HG02852 (cell line): ENCODE data around the gene NOS2.
"Not testable (repeated sequence)": the region's sequence is repeated elsewhere in the genome, so short reads cannot be mapped to it uniquely, and the experiment has no call there.

Experiments
- ATAC-seq: cut with Tn5 transposase; IDR thresholded peaks from one replicate; pipeline ENCODE4 v1.9.1; 2021; ENCODE audit warnings: mild to moderate bottlenecking, moderate library complexity; ENCODE audit not compliant: unreplicated experiment

Gene NOS2

DNA sequence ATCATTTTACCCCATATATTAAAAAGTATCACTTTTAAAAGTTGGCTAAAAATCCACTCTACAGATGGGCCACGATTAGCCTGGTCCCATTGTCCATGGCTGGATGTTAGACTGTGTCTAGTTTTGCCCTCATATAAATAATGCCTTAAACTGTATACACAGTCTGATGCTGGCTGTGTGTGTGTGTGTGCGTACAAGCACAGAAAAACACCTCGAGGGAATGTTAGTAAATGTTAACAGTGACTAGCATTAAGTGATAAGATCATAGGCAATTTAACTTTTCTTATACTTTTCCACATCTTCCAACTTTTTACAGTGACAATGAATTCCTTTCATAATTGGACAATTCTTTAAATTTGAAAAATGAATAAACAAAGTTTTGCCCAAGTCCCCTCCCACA is 8.2 kb downstream of the NOS2 start:
- ATAC-seq: no peak

- ATAC-seq: no peak
Measured at GRCh38 chr17:27788919-27789318, 11.4 kb downstream of the NOS2 start.

DNA sequence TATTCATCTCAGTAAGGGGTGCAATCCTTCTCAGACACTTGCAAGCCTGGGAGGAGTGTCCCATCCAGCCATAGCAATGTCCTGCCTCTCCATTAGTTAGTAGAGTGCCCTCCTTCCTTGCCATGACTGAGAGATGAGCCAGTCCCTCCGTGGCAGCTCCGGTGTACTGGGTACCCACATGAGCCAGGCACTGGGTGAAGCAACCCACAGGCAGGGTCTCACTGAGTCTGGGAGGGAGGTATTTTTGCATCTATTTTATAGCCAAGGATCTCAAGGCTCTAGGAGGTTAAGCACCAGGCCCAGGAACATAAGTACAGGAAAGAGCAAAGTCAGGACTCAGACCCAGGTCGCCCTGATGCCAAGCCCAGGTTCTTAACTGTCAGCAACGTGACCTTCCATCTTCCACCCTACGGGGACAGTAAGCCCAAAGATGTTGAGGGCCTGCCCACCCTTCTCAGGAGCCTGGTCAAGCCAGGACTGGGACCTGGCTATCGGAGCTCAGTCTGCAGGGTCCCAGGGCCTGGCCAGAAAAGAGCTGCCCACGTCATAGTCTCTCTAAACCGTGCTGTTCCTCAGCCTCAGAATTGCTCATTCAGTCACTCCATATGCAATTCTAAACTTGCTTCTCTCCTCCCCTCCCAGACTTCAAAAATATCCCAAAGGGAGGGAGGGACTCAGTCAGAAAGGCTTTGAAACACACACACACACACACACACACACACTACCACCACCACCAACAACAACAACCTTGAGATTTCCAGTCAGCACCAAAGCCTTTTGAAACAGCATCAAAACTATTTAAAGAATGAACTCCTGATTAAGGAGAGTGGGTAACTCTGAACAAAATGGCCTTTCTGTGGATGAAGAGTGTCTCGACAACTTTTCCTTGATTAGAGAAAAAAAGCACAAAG is 16.6 kb downstream of the NOS2 start:
- no peak for ATAC-seq

DNA sequence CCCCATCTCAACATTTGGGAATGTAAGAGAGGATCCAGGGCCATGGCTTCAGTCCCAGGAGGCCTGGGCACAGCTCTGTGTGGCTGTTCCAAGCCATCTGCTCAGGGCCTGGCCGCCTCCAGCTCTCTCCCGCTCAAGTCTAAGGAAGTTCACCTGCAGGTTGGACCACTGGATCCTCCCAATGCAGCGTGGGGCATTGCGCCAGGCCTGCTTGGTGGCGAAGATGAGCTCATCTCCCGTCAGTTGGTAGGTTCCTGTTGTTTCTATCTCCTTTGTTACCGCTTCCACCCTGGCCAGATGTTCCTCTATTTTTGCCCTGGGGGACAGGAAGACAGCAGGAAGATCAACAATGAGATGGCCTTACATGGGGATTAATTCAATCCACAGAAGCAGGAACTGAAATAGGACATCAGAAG is 17.5 kb downstream of the NOS2 start:
- no peak for ATAC-seq

DNA sequence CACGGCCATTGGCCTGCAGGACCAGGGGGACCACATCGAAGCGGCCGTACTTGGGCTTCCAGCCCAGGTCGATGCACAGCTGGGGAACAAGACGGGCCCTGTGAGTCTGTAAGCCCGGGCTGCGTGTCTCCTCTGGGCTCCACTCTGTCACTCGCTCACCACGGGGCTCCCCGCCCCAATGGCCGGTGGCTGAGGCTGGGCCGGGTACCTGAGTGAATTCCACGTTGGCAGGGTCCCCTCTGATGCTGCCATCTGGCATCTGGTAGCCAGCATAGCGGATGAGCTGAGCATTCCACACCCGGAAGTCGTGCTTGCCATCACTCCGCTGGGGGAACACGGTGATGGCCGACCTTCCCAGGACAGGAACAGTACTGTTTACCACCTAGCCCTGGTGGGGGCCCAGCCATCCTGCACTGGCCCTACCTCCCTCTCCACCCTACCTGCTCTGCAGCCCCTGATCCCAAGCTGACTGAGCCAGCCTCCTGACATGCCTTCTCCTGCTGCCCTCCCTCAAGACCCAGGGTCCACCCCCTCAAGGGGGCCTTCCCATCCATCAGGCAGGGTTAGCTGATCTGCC is 19.4 kb downstream of the NOS2 start:
- no peak for ATAC-seq

- no peak for ATAC-seq
Measured at GRCh38 chr17:27780092-27780827, 20.1 kb downstream of the NOS2 start.

- no peak for ATAC-seq
Measured at GRCh38 chr17:27778183-27778582, 22.1 kb downstream of the NOS2 start.

DNA sequence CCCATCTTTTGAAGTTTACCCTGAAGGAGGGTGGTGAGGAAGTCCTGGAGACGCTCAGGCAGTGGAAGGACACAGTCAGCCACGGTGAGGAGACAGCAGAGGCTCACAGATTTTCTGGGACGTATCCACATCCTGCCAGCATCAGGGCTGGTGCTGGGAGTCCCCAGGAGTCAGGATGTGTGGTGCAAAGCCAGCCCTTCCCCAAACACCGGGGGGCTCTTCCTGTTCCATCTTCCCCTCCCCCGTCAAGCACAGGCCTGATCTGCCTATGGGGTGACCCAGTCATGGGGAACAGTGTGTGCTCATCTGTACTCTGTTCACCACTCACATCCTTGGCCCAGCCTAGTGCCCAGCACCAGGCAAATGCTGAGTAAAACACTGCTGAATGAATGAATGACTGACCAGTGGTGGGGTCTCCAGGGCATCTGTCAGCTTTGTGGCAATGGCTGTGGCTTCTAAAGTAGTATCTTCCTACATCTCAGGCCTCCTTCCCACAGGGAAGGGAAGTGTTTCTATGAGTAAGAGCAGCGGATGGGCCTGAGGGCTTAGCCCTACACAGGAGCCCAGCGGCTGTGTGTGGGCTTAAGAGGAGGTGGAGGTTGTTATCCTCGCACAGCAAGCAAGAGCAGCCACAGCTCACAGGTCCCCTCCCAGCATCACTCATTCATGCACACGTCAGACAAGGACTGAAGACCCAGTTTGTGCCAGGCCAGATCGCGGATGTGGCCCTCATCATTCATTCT is 23.3 kb downstream of the NOS2 start:
- no peak for ATAC-seq

- ATAC-seq: no peak
Measured at GRCh38 chr17:27771586-27771985, 28.7 kb downstream of the NOS2 start.

DNA sequence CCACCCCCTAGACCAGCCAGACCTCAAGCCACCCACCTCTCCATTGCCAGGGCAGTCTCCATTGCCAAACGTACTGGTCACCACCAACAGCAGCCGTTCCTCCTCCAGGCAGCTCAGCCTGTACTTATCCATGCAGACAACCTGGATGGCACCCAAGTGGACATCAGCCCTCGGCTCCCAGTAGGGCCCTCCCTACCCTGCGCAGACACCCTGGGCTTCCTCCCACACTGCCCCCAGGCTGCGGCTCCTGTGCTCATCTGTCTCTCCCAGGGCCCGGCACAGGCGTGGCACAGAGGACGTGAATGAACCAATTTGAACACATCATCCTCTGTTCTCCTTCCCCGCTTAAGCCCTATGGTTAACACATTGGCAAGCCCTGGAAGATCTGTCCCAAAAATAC is 29.5 kb downstream of the NOS2 start:
- ATAC-seq: no peak

DNA sequence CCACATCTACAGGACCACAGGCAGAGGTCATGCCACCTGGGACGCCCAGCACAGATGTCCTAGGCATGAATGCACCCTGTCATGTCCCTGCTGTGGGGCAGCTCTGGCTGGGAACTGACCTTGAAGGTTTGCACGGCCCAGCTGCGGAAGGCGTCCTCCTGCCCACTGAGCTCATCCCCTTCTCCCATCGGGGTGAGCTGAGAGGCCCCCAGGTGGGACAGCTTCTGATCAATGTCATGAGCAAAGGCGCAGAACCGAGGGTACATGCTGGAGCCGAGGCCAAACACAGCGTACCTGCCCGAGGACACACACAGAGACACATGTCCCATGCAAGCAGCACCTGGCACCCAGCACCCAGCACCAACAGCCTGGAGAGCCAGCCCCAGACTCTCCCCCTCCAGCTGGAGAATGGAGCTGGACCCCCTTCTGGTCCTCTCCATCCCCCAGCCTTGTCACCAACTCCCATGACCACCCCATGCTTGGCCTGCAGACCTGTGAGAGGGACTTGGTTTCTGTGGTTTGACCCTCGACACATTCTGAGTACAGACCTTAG is 31.4 kb downstream of the NOS2 start:
- no peak for ATAC-seq

GRCh38 chr17:27766438-27766837 is 33.9 kb downstream of the NOS2 start:
- ATAC-seq: no peak

GRCh38 chr17:27765353-27765752 is 35.0 kb downstream of the NOS2 start:
- ATAC-seq: no peak

DNA sequence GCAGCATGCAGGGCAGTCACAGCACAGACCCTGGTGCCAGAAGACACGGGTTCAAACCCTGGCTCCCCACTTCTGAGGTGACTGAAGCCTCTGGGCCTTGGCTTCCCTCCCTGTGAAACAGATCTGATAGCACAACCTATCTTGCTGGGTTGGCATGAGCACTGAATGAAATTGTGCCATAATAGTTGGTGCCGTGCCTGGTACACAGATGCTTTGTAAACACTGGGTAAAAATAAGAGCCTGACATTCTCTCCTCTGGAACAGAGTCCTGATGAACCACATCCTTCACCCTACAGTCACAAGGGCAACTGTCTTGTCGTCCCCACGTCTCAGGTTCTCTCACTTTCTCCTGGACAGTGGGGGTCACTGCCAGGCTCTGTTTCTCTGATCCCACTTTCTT is 35.7 kb downstream of the NOS2 start:
- ATAC-seq: no peak

- no peak for ATAC-seq
Measured at GRCh38 chr17:27762527-27763305, 37.6 kb downstream of the NOS2 start.

GRCh38 chr17:27760931-27761330 is 39.4 kb downstream of the NOS2 start:
- ATAC-seq: not testable (repeated sequence)

- ATAC-seq: no peak
Measured at GRCh38 chr17:27760069-27760885, 40.1 kb downstream of the NOS2 start.

- no peak for ATAC-seq
Measured at GRCh38 chr17:27759528-27759927, 40.8 kb downstream of the NOS2 start.
